Left ventricle myocardium inferior (tissue), 1 donor: Measurements from ENCODE around the gene RYR2. TPM values are rescaled to one million over a fixed set of nuclear protein-coding genes. Genes with fewer than 3 reads are reported as not detected.
A peak's percentile ranks its signal among the peaks of the same experiment; 100 is the strongest.

Experiments used
- DNase-seq: peaks from one replicate; pipeline ENCODE4 v3.0.0-alpha.2; 2020
- H3K27ac ChIP-seq: fragments of 200-600 bp; replicated peaks from 2 replicates; pipeline ENCODE4 v1.8.0; 2021
- H3K27me3 ChIP-seq: fragments of 200-600 bp; 2 replicates; pipeline ENCODE4 v1.8.0; 2021; ENCODE audit warnings: low read depth
- H3K36me3 ChIP-seq: fragments of 200-600 bp; 2 replicates; pipeline ENCODE4 v1.8.0; 2021
- H3K4me1 ChIP-seq: fragments of 200-600 bp; 2 replicates; pipeline ENCODE4 v1.8.0; 2021
- H3K4me3 ChIP-seq: fragments of 200-600 bp; 2 replicates; pipeline ENCODE4 v1.8.0; 2021; ENCODE audit warnings: mild to moderate bottlenecking, moderate library complexity
- H3K9me3 ChIP-seq: fragments of 200-600 bp; replicated peaks from 2 replicates; pipeline ENCODE4 v1.8.0; 2021
- CTCF ChIP-seq: fragments of 200-600 bp; IDR thresholded peaks from 2 replicates; pipeline ENCODE4 v1.8.0; 2021; ENCODE audit warnings: antibody characterized with exemption, mild to moderate bottlenecking, borderline replicate concordance
- intact Hi-C: fragments of 100-400 bp; cut with micrococcal nuclease; formaldehyde crosslinking; loops from one replicate; pipeline ENCODE4 v1.11.0; 2022
- total RNA-seq: library from RNA; stranded (reverse); fragmentation: NEBNext Ultra II Directional; extraction: Animal tissue kit (Norgen Biotek cat#: 25700); gene quantifications from one replicate; pipeline ENCODE4 v1.2.1, GENCODE V29; 2021
- donor health status: DM: no; HTN: yes; CAD: no; lungs with severe emphysema.

RYR2 gene
- total RNA-seq, 1 donor from 2014 or later, result 783 TPM

GRCh38 chr1:237650809-237651208 is 608.8 kb downstream of the RYR2 start:
- no peak for TF ChIP-seq CTCF
- intact Hi-C loops, result no loop called here
- Histone ChIP-seq H3K27ac (peak overlapping the region; percentile 6), H3K4me3 (no peak overlapping the region), H3K9me3 (no peaks in the 10 kb centered on the region), H3K27me3 (no peaks in the 10 kb centered on the region), H3K36me3 (peaks cover 41% of the 10 kb centered on the region), H3K4me1 (peaks cover 15% of the 10 kb centered on the region)
- DNase-seq, result no peak

- no peak for TF ChIP-seq CTCF
- Histone ChIP-seq H3K36me3 (peaks cover 19% of the 10 kb centered on the region), H3K27ac (no peak overlapping the region), H3K27me3 (no peaks in the 10 kb centered on the region), H3K4me3 (no peak overlapping the region), H3K9me3 (no peaks in the 10 kb centered on the region), H3K4me1 (peaks cover 28% of the 10 kb centered on the region)
- DNase-seq, result no peak
- intact Hi-C loops, result no loop called here
Observed at GRCh38 chr1:237655778-237656177, 613.8 kb downstream of the RYR2 start.

GRCh38 chr1:237664348-237664747 is 622.4 kb downstream of the RYR2 start:
- intact Hi-C loops, result no loop called here
- DNase-seq, result no peak
- Histone ChIP-seq H3K36me3 (peaks cover 30% of the 10 kb centered on the region), H3K27ac (no peak overlapping the region), H3K4me3 (no peak overlapping the region), H3K9me3 (no peaks in the 10 kb centered on the region), H3K27me3 (no peaks in the 10 kb centered on the region), H3K4me1 (peaks cover 73% of the 10 kb centered on the region)
- TF ChIP-seq CTCF, result no peak

GRCh38 chr1:237670302-237670701 is 628.3 kb downstream of the RYR2 start:
- TF ChIP-seq CTCF, result no peak
- Histone ChIP-seq H3K36me3 (peaks cover 28% of the 10 kb centered on the region), H3K4me1 (peaks cover 61% of the 10 kb centered on the region), H3K27ac (no peak overlapping the region), H3K9me3 (no peaks in the 10 kb centered on the region), H3K4me3 (no peak overlapping the region), H3K27me3 (no peaks in the 10 kb centered on the region)
- no peak for DNase-seq
- intact Hi-C loops, result no loop called here

GRCh38 chr1:237671262-237671661 is 629.3 kb downstream of the RYR2 start:
- Histone ChIP-seq H3K4me3 (no peak overlapping the region), H3K4me1 (peaks cover 61% of the 10 kb centered on the region), H3K27me3 (no peaks in the 10 kb centered on the region), H3K9me3 (no peaks in the 10 kb centered on the region), H3K36me3 (peaks cover 32% of the 10 kb centered on the region), H3K27ac (peak overlapping the region; percentile 19)
- DNase-seq, result no peak
- intact Hi-C loops, result no loop called here
- TF ChIP-seq CTCF, result no peak

- Histone ChIP-seq H3K36me3 (peaks cover 27% of the 10 kb centered on the region), H3K27ac (peak overlapping the region; percentile 19), H3K9me3 (no peaks in the 10 kb centered on the region), H3K4me1 (peaks cover 61% of the 10 kb centered on the region), H3K4me3 (no peak overlapping the region), H3K27me3 (no peaks in the 10 kb centered on the region)
- DNase-seq, result no peak
- no peak for TF ChIP-seq CTCF
- intact Hi-C loops, result no loop called here
Observed at GRCh38 chr1:237671935-237672334, 630.0 kb downstream of the RYR2 start.
